Measurements from ENCODE around the gene PLCB1.

The PLCB1 gene

DNA sequence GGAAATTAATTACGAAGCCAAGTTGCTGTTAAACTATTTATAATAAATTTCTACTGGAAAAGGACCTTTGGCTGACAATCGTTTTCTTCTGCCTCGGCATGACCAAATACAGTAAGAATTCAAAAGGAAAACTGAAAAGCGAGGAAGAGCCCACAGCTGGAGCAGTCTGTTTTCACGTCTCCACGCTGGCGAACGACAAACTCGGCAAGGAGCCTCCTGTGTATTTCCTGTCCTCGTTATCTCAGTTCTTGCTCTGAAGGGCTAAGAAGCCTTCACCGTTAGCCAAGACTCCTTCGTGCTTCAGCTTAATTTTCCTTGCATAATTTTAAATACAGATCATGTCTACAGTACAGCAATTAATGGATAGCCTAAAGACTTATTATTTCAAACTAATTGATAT lies 722.5 kb downstream of the PLCB1 start:
- no peak for DNase-seq
- no peak for TF ChIP-seq POLR2A (IDR thresholded peaks at IDR 0.05; ENCODE audit: low read length)
- TF ChIP-seq GATA1 (IDR thresholded peaks at IDR 0.05; ENCODE audit: low read depth, low read length): no peak

DNA sequence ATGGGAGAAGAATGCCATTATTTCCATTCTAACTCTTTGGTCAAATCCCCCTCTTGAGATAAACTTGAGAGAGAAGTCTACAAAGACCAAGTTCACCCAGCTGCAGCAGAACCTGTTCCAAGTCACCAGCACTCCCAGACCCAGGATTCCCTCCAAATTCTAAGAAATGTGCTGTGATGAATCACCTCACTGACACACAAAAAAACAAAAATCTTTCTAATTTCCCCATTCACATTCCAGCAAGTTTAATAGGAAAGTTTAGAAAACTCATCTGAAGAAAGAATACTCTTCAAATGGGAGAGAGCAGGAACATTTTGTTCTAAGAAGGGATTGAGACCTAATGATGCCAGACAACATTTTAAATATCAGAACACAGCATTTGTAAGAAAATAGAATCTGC lies 723.2 kb downstream of the PLCB1 start:
- TF ChIP-seq GATA1 (IDR thresholded peaks at IDR 0.05; ENCODE audit: low read depth, low read length) (no peak), POLR2A (IDR thresholded peaks at IDR 0.05; ENCODE audit: low read length) (no peak)
- DNase-seq: no peak

DNA sequence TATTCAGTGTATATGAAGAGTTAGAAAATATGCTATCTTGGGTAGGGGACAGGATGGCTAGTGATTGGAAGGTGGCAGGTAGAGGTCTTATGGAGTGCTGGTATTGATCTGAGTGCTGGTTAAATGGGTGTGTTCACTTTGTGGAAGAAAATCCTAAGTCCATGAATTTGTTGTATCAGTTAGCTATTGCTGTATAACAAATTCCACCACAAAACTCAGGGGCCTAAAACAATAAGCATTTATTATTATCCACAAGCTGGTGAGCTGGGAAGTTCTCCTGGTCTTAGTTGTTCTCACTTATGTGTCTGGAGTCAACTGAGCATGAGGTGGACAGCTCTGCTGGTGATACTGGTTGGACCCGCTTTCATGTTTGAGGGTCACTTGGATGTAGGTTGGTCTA lies 724.6 kb downstream of the PLCB1 start:
- no peak for DNase-seq
- TF ChIP-seq POLR2A (IDR thresholded peaks at IDR 0.05; ENCODE audit: low read length) (no peak), GATA1 (IDR thresholded peaks at IDR 0.05; ENCODE audit: low read depth, low read length) (no peak)

DNA sequence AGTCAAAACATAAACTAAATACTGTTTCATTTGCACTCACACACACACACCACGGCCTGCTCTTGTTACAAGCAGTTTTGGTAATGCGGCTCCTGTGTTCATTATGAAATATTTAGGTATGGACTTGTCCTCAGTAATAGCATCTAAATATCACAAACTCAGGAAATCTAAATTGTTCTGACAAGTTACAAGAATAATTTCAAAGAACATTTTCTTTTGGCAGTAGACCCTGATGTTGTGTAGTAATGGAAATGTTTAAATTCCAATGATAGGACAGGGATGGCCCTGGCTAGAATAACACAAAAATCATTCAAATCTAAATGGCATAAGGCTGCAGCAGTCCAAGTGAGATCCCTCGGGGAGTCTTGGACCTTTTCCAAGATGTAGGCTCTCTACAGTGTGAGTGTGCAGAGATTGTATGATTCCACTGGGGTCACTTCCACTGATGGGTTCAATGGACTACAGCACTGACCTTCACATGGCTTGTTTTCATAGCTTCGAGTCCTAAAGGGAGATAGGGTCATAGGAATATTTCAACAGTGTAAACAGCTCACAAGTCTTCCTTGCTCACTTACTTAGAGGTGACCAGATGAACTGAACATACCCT lies 726.2 kb downstream of the PLCB1 start:
- TF ChIP-seq GATA1 (IDR thresholded peaks at IDR 0.05; ENCODE audit: low read depth, low read length) (no peak), POLR2A (IDR thresholded peaks at IDR 0.05; ENCODE audit: low read length) (no peak)
- DNase-seq: no peak

DNA sequence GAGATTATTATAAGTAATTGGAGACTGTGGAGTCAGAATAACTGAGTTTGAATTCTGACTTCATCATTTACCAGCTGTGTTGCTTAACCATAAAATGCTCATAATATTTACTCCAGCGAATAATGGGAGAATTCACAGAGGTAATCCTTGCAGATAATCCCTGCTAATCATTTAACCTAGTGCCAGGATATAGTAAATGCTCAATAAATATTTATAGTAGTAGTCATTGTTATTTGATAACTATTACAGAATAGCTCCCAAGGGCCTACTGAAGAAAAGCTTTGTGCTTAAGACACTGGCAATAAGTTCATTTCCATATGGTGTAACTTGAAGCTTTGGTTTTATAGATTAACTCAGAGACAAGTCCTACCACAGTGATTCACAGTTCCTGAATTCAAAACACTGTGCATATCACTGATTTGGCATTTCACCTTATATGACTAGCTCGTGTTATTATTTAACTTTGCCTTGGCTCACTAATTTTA lies 728.0 kb downstream of the PLCB1 start:
- no peak for TF ChIP-seq POLR2A (IDR thresholded peaks at IDR 0.05; ENCODE audit: low read length)
- TF ChIP-seq GATA1 (IDR thresholded peaks at IDR 0.05; ENCODE audit: low read depth, low read length): no peak
- DNase-seq: no peak

DNA sequence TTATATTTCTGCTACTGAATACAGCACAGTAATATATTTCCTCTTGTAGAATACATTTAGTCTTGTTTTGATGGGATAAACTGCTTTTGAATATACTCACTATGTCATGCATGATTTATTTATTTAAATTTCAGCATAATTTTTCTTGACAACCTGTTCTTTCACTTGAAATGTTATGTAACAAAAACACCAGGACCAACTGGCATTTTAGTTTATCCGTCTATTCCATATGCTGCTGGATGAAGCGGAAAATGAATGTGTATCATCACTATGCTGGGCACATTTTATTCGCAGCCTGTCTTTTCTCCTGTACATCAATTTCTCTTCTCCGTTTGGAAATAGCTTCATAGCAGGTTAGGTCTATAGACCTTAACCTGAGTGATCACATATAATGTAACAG lies 730.0 kb downstream of the PLCB1 start:
- TF ChIP-seq GATA1 (IDR thresholded peaks at IDR 0.05; ENCODE audit: low read depth, low read length): no peak
- no peak for DNase-seq

DNA sequence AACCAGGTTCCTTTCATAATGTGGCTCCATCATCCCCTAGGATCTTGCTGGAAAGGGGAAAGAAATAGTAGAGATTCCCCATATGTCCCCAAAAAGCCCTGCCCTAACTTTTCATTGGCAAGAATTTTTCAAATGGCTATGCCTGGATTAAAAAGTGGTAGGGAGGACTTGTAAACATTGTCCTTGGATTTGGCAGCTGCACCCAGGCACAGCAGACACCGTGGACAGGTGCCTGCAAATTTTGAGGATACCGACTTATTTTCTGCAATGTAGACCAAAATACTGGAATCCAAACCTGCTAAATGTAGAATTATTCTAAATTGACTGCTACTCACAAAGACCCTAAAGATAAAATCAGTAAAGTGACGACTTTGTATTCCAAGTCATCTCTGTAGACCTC lies 733.6 kb downstream of the PLCB1 start:
- no peak for DNase-seq
- TF ChIP-seq POLR2A (IDR thresholded peaks at IDR 0.05; ENCODE audit: low read length) (no peak), GATA1 (IDR thresholded peaks at IDR 0.05; ENCODE audit: low read depth, low read length) (no peak)

DNA sequence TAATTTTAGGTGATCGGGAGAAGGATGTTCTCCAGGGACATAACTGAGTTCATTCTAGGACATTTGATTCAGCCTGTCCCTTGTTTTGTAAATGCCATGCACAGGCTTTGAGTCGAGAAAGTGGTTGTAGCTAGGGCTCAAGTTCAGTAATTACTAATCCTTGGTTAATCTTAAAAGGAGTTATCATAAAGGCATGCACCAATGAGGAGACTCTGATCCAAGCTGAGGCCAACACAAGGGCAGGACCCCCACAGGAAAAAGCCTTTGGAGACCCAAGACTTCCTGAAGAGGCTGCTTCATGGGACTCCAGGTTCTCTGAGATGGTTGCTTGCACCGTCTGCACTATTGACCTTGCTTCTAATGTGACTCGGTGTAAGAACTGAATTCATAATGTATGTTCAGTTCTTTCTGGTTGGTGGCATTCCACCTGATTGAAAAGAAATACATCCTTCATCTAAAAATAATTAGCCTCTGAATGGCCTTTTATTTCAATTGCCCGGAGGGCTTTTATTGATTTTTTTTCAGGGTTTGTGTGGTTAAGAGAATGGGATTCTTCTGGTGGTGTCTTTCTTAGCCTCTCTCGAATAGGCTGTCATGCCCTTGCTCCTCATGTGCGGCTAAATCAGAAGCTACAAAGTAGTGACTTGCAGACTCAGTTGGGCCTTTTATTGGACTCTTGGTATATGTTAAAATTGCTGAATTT lies 735.1 kb downstream of the PLCB1 start:
- no peak for DNase-seq
- no peak for TF ChIP-seq GATA1 (IDR thresholded peaks at IDR 0.05; ENCODE audit: low read depth, low read length)
- TF ChIP-seq POLR2A (IDR thresholded peaks at IDR 0.05; ENCODE audit: low read length): no peak

DNA sequence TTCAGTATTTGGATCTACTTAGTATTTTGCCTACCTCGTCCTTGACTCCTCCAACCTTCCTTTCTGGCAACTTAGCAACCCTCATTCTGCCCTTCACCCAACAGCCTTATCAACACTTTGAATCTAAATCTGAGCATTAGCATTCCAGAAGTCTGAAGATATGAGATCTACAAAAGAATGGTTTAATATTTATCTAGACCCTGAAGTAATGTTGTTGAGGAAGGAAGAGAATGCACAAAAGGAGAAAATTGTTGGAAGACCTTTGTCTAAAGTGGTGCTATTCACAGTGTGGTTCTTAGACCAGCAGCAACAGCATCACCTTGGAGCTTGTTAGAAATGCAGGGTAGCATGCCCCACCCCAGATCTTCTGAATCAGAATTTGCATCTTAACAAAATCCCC lies 738.6 kb downstream of the PLCB1 start:
- TF ChIP-seq GATA1 (IDR thresholded peaks at IDR 0.05; ENCODE audit: low read depth, low read length) (no peak), POLR2A (IDR thresholded peaks at IDR 0.05; ENCODE audit: low read length) (no peak)
- DNase-seq: no peak

DNA sequence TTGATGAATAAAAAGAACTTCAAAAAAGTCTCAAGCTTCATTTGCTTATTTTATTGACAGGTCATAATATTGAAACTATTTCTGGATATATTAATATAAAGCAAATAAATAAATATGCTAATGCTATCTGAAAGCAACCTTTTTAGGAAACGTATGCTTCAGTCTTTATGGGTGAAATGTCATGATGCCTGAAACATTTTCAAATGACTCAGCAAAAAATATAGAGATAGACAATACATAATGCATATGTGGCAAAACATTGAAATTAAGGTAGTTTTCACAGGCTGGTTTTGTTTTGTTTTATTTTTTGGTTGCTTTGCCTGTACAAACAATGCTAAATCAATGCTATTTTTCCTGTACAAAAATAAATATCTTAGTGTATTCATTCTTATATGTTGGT lies 742.4 kb downstream of the PLCB1 start:
- peak in 1 of 2 experiments; percentile 25 for DNase-seq
- TF ChIP-seq GATA1 (IDR thresholded peaks at IDR 0.05; ENCODE audit: low read depth, low read length): no peak
- TF ChIP-seq POLR2A (IDR thresholded peaks at IDR 0.05; ENCODE audit: low read length): no peak

DNA sequence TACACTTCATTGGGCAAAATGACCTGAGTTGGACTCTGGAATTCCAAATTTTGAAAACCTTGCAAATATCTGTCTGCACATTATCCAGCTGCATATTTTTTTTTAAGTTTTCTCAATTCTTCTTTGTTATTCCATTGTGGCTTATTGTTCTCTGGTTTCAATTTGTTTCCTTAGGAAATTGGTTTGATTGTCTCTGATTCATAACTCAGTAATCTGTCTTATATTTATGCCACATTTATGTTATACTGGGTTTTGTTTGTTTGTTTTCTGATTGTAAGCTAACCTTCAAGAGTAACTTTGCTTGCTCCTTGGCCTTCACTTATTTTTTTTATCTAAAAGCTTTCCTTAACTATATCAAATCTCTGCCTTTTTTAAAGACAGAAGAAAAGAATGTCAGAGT lies 743.5 kb downstream of the PLCB1 start:
- no peak for TF ChIP-seq GATA1 (IDR thresholded peaks at IDR 0.05; ENCODE audit: low read depth, low read length)
- TF ChIP-seq POLR2A (IDR thresholded peaks at IDR 0.05; ENCODE audit: low read length): no peak
- no peak for DNase-seq

DNA sequence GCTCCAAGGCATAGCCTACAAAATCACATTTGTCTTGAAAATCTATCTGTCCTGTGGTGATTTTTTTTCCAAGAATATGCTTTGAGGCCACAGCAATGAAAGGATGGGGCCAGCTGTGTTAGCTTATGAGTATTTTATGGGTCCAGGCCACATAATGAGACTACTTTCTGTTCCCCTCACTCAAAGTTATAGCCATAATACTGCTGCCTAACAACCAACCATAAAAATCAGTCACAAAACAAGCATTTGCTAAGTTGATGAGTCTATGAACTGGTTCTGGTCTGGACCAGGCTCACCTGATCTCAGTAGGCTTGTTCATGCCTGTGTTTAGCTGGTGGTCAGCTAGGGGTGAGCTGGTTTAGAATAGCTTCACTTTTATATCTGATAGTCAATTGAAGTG lies 744.3 kb downstream of the PLCB1 start:
- TF ChIP-seq POLR2A (IDR thresholded peaks at IDR 0.05; ENCODE audit: low read length): no peak
- no peak for DNase-seq

DNA sequence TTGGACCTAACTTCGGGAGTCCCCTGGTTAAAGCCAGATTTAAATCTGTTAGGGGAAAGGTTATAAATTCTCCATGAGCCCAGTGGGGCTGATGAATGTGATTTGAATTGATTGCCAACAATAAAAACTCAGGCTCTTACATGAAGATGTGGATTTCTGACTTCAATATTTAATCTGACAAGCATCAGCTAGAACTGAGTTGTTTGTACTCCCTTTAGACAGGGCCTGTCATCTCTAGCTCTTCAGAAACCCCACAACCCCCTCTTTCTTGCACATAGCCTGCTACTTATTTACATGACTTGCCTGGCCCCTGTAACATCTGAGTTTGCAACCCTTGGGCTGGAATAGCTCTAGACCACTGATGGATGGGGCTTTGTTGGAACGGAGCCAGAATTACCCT lies 745.2 kb downstream of the PLCB1 start:
- TF ChIP-seq POLR2A (IDR thresholded peaks at IDR 0.05; ENCODE audit: low read length) (no peak), GATA1 (IDR thresholded peaks at IDR 0.05; ENCODE audit: low read depth, low read length) (no peak)
- DNase-seq: no peak

DNA sequence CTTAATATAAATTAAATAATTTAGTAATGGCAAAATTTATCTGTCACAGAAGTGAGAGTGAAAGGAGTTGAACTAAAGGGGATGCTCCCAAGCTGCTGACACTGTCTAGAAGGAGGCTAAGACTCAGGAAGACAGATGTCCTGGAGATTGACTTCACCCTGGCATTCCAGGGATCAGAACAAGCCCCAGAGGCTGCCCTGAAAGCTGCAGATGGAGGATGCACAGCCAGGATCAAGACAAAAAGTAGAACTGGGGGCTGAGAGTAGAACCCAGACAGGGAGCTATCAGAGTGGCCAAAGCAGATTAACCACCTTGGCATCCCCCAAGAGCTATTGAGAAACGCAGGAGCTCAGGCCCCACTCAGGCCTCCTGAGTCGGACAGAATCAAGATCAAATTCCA lies 747.6 kb downstream of the PLCB1 start:
- no peak for TF ChIP-seq GATA1 (IDR thresholded peaks at IDR 0.05; ENCODE audit: low read depth, low read length)
- no peak for TF ChIP-seq POLR2A (IDR thresholded peaks at IDR 0.05; ENCODE audit: low read length)

More for the DNA sequence above, 747.6 kb downstream of the PLCB1 start:
- no peak for DNase-seq
